ENCODE results near the gene FHAD1.
"Not testable (repeated sequence)": the region's sequence is repeated elsewhere in the genome, so short reads cannot be mapped to it uniquely, and the experiment has no call there.

FHAD1 gene

DNA sequence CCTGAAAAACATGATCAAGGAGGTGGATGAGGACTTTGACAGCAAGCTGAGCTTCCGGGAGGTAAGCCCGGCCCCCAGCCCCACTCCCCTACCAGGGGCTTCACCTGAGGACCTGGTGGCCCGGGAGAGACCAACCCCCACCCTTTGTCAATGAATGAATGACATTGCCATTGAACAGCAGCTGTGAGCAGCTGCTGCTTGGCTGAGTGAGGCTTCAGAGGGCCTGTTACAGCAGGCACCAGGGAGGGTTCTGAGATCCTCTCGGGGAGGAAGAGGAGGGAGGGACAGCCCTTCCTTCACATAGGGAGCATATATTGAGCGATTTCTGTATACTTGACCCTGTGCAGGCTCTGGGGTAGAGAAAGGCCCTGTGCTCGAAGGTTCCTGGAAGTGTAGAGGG is 178.9 kb downstream of the FHAD1 start:
- Histone ChIP-seq H3K9ac (ENCODE audit: low read length) (no peak overlapping the region), H3K4me2 (ENCODE audit: low read length) (no peak overlapping the region), H3K9me3 (ENCODE audit: insufficient read depth, low read length) (no peaks in the 10 kb centered on the region), H3K4me3 (ENCODE audit: low read length) (no peak overlapping the region), H3K27me3 (ENCODE audit: low read depth, low read length) (no peaks in the 10 kb centered on the region), H3K4me1 (ENCODE audit: low read length) (peaks cover 2% of the 10 kb centered on the region; the same call in 1 of the 2 replicates), H3K79me2 (ENCODE audit: low read length) (peaks cover 4% of the 10 kb centered on the region; the same call in 1 of the 2 replicates), H2AFZ (ENCODE audit: low read depth, low read length) (no peak overlapping the region), H4K20me1 (ENCODE audit: insufficient read depth, low read length) (peaks cover 3% of the 10 kb centered on the region; the same call in 1 of the 2 replicates), H3K36me3 (replicated peaks; ENCODE audit: low read depth, low read length) (no peaks in the 10 kb centered on the region), H3K27ac (ENCODE audit: low read length) (no peak overlapping the region)
- TF ChIP-seq, protein P1, sequence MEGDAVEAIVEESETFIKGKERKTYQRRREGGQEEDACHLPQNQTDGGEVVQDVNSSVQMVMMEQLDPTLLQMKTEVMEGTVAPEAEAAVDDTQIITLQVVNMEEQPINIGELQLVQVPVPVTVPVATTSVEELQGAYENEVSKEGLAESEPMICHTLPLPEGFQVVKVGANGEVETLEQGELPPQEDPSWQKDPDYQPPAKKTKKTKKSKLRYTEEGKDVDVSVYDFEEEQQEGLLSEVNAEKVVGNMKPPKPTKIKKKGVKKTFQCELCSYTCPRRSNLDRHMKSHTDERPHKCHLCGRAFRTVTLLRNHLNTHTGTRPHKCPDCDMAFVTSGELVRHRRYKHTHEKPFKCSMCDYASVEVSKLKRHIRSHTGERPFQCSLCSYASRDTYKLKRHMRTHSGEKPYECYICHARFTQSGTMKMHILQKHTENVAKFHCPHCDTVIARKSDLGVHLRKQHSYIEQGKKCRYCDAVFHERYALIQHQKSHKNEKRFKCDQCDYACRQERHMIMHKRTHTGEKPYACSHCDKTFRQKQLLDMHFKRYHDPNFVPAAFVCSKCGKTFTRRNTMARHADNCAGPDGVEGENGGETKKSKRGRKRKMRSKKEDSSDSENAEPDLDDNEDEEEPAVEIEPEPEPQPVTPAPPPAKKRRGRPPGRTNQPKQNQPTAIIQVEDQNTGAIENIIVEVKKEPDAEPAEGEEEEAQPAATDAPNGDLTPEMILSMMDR (IDR thresholded peaks at IDR 0.05; ENCODE audit: low read depth, low read length): no peak
- TF ChIP-seq EZH2phosphoT487 (IDR thresholded peaks at IDR 0.05; ENCODE audit: low read depth): no peak

DNA sequence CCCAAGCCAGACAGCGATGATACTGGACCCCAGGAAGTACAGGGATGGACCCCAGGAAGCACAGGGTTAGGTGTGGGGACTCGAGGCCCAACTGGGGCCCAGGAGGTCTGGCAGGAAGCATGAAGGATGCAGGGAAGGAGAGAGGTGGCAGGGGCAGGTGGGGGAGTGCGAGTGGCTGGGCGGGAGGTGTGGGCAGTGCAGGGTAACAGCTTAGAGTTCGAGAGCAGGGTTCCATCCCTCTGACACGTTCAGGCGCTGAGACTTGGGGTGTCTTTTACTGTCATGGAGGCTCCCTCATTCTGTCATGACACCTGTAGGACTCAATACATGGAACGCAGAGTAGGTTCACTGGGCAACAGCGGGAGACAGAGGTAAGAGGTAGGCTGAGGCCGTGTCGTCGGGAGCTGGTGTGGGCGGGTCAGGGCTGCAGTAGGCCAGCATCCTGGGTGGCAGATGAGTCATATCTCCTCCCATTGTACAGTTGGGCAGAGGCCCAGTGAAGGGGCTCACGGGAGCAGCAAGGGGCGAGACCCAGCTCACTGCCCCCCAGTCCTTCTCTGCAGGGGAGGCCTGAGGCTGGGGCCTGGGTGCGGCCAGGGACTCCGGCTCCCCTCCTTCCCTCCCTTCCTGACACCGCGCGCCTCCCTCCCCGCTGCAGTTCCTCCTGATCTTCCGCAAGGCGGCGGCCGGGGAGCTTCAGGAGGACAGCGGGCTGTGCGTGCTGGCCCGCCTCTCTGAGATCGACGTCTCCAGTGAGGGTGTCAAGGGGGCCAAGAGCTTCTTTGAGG is 179.7 kb downstream of the FHAD1 start:
- Histone ChIP-seq H3K4me1 (ENCODE audit: low read length) (peaks cover 6% of the 10 kb centered on the region; the same call in 1 of the 2 replicates), H3K9me3 (ENCODE audit: insufficient read depth, low read length) (no peaks in the 10 kb centered on the region), H3K79me2 (ENCODE audit: low read length) (peaks cover under 1% of the 10 kb centered on the region; the same call in 1 of the 2 replicates), H3K4me3 (ENCODE audit: low read length) (no peak overlapping the region), H3K4me2 (ENCODE audit: low read length) (no peak overlapping the region), H2AFZ (ENCODE audit: low read depth, low read length) (no peak overlapping the region), H3K27me3 (ENCODE audit: low read depth, low read length) (no peaks in the 10 kb centered on the region), H3K36me3 (replicated peaks; ENCODE audit: low read depth, low read length) (no peaks in the 10 kb centered on the region), H3K9ac (ENCODE audit: low read length) (no peak overlapping the region), H4K20me1 (ENCODE audit: insufficient read depth, low read length) (peaks cover 3% of the 10 kb centered on the region; the same call in 1 of the 2 replicates), H3K27ac (ENCODE audit: low read length) (no peak overlapping the region)
- TF ChIP-seq, protein P1 (IDR thresholded peaks at IDR 0.05; ENCODE audit: low read depth, low read length): no peak

DNA sequence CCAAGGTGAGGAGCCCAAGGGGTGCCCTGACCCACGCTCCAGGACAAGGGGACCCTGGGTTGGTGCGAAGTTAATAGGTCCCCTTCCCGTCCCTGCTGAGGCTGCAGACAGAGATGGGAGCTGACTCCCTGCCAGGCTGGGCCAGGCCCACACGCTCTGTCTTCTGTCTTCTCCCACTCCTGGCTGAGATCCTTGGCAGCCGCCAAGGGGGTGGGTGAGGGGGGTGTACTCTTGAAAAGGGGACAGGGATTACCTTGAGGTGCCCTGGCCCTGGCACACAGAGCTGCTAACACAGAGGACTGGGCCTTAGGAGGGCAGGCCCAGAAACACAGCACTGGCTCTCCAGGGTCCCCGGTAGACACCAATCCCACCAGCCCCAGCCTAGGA is 180.2 kb downstream of the FHAD1 start:
- Histone ChIP-seq H3K4me1 (ENCODE audit: low read length) (peaks cover 6% of the 10 kb centered on the region; the same call in 1 of the 2 replicates), H3K9ac (ENCODE audit: low read length) (no peak overlapping the region), H4K20me1 (ENCODE audit: insufficient read depth, low read length) (peaks cover 3% of the 10 kb centered on the region; the same call in 1 of the 2 replicates), H3K36me3 (replicated peaks; ENCODE audit: low read depth, low read length) (no peaks in the 10 kb centered on the region), H3K27ac (ENCODE audit: low read length) (no peak overlapping the region), H2AFZ (ENCODE audit: low read depth, low read length) (no peak overlapping the region), H3K4me3 (ENCODE audit: low read length) (no peak overlapping the region), H3K9me3 (ENCODE audit: insufficient read depth, low read length) (no peaks in the 10 kb centered on the region), H3K27me3 (ENCODE audit: low read depth, low read length) (no peaks in the 10 kb centered on the region), H3K4me2 (ENCODE audit: low read length) (no peak overlapping the region), H3K79me2 (ENCODE audit: low read length) (no peaks in the 10 kb centered on the region)
- TF ChIP-seq, protein P1 (IDR thresholded peaks at IDR 0.05; ENCODE audit: low read depth, low read length): no peak
- TF ChIP-seq EZH2phosphoT487 (IDR thresholded peaks at IDR 0.05; ENCODE audit: low read depth): no peak

DNA sequence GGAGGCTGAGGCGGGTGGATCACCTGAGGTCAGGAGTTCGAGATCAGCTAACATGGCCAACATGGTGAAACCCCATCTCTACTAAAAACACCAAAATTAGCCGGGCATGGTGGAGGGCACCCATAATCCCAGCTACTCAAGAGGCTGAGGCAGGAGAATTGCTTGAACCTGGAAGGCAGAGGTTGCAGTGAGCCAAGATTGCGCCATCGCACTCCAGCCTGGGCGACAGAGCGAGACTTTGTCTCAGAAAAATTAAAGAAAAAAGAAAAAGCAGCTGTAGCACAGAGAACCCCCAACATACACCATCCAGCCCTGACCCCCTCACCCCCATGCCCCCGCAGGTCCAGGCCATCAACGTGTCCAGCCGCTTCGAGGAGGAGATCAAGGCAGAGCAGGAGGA is 181.2 kb downstream of the FHAD1 start:
- not testable (repeated sequence) for H3K4me2 ChIP-seq (ENCODE audit: low read length); H3K4me1 ChIP-seq (ENCODE audit: low read length); H3K27me3 ChIP-seq (ENCODE audit: low read depth, low read length); H3K9ac ChIP-seq (ENCODE audit: low read length); H3K79me2 ChIP-seq (ENCODE audit: low read length); H3K4me3 ChIP-seq (ENCODE audit: low read length); H4K20me1 ChIP-seq (ENCODE audit: insufficient read depth, low read length); H3K9me3 ChIP-seq (ENCODE audit: insufficient read depth, low read length); H3K27ac ChIP-seq (ENCODE audit: low read length); H3K36me3 ChIP-seq (replicated peaks; ENCODE audit: low read depth, low read length); H2AFZ ChIP-seq (ENCODE audit: low read depth, low read length)
